ENCODE results near the gene ABHD1. TPM values are rescaled to one million over a fixed set of nuclear protein-coding genes. Genes with fewer than 3 reads are reported as not detected.

ABHD1 gene
- total and polyA plus RNA-seq, 2 donors (not counting 1 experiment from before 2014, with no cell fraction given) = 0.08 to 0.17 TPM

GRCh38 chr2:27099334-27099955, 24.2 kb upstream of the ABHD1 start:
- no peak overlapping the region for H3K4me3 ChIP-seq (replicated peaks in 1 of 4; ENCODE audit: control extremely low read depth in 1 of 4, insufficient read depth in 1 of 4, low read depth in 3 of 4, low read length in 4 of 4)
- no peaks in the 10 kb centered on the region for H3K36me3 ChIP-seq (ENCODE audit: control insufficient read depth, insufficient read depth, low read length)
- no peaks in the 10 kb centered on the region for H3K79me2 ChIP-seq (ENCODE audit: control insufficient read depth, insufficient read depth, low read length)
- no peak overlapping the region for H3K27ac ChIP-seq (ENCODE audit: insufficient read depth, low read length)
- H3K27me3 ChIP-seq (ENCODE audit: control insufficient read depth, insufficient read depth, low read length) = no peaks in the 10 kb centered on the region
- no peak overlapping the region for H2AFZ ChIP-seq (ENCODE audit: low read length)
- DNase-seq (ENCODE audit: low read depth in 2 of 2) = no peak
- no peak for TF ChIP-seq CTCF (conservative IDR thresholded peaks at IDR 0.05 in 1 of 2, IDR thresholded peaks at IDR 0.05 in 1 of 2; ENCODE audit: low read depth in 1 of 2, low read length in 2 of 2)
- TF ChIP-seq EZH2 (IDR thresholded peaks at IDR 0.05; ENCODE audit: low read length, missing control alignments) = no peak
- H4K20me1 ChIP-seq (ENCODE audit: control insufficient read depth, extremely low read depth, insufficient read depth, low read length) = no peaks in the 10 kb centered on the region
- H3K4me1 ChIP-seq (ENCODE audit: control insufficient read depth, extremely low read depth, insufficient read depth, low read length) = no peaks in the 10 kb centered on the region
- H3K9ac ChIP-seq (ENCODE audit: insufficient read depth, low read length) = no peak overlapping the region
- no peaks in the 10 kb centered on the region for H3K9me3 ChIP-seq (ENCODE audit: control insufficient read depth, insufficient read depth, low read depth, low read length)
- H3K4me2 ChIP-seq (ENCODE audit: extremely low read depth, insufficient read depth, low read length) = no peak overlapping the region

- Histone ChIP-seq H3K27ac (ENCODE audit: insufficient read depth, low read length) (no peak overlapping the region), H3K4me2 (ENCODE audit: extremely low read depth, insufficient read depth, low read length) (no peak overlapping the region), H3K4me3 (replicated peaks in 1 of 4; ENCODE audit: control extremely low read depth in 1 of 4, insufficient read depth in 1 of 4, low read depth in 3 of 4, low read length in 4 of 4) (no peak overlapping the region), H2AFZ (ENCODE audit: low read length) (no peak overlapping the region), H3K36me3 (ENCODE audit: control insufficient read depth, insufficient read depth, low read length) (no peaks in the 10 kb centered on the region), H3K27me3 (ENCODE audit: control insufficient read depth, insufficient read depth, low read length) (peaks cover 2% of the 10 kb centered on the region), H3K79me2 (ENCODE audit: control insufficient read depth, insufficient read depth, low read length) (no peaks in the 10 kb centered on the region), H3K9me3 (ENCODE audit: control insufficient read depth, insufficient read depth, low read depth, low read length) (no peaks in the 10 kb centered on the region), H4K20me1 (ENCODE audit: control insufficient read depth, extremely low read depth, insufficient read depth, low read length) (no peaks in the 10 kb centered on the region), H3K9ac (ENCODE audit: insufficient read depth, low read length) (no peak overlapping the region), H3K4me1 (ENCODE audit: control insufficient read depth, extremely low read depth, insufficient read depth, low read length) (no peaks in the 10 kb centered on the region)
- TF ChIP-seq CTCF (conservative IDR thresholded peaks at IDR 0.05 in 1 of 2, IDR thresholded peaks at IDR 0.05 in 1 of 2; ENCODE audit: low read depth in 1 of 2, low read length in 2 of 2) (no peak), EZH2 (IDR thresholded peaks at IDR 0.05; ENCODE audit: low read length, missing control alignments) (no peak)
- DNase-seq (ENCODE audit: low read depth in 2 of 2) = no peak
These were observed 23.6 kb upstream of the ABHD1 start for GRCh38 chr2:27100036-27100435.

DNA sequence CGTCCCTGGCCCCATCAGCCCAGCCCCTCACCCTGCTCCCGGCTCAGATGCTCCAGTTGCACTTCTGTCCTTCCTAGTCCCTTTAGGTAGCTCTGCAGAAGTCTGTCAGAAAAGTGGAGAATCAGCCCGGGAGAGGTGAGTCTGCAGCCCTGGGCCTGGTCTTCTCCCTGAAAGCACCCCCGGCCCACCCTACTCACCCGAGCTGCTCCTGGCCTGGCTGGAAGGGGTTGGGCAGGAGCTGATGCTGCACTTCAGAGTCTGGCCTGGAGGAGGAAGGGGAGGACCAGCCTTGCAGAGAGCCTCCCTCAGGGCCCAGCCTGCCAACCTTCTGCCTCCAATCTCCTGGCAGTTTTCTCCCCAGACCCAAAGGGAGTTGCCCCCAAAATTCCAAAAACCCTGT, 21.3 kb upstream of the ABHD1 start:
- H3K9ac ChIP-seq (ENCODE audit: insufficient read depth, low read length) = no peak overlapping the region
- no peak overlapping the region for H2AFZ ChIP-seq (ENCODE audit: low read length)
- no peaks in the 10 kb centered on the region for H3K79me2 ChIP-seq (ENCODE audit: control insufficient read depth, insufficient read depth, low read length)
- no peak overlapping the region for H3K4me3 ChIP-seq (replicated peaks in 1 of 4; ENCODE audit: control extremely low read depth in 1 of 4, insufficient read depth in 1 of 4, low read depth in 3 of 4, low read length in 4 of 4)
- no peaks in the 10 kb centered on the region for H4K20me1 ChIP-seq (ENCODE audit: control insufficient read depth, extremely low read depth, insufficient read depth, low read length)
- H3K4me1 ChIP-seq (ENCODE audit: control insufficient read depth, extremely low read depth, insufficient read depth, low read length) = no peaks in the 10 kb centered on the region
- H3K27me3 ChIP-seq (ENCODE audit: control insufficient read depth, insufficient read depth, low read length) = peaks cover 4% of the 10 kb centered on the region
- TF ChIP-seq CTCF (conservative IDR thresholded peaks at IDR 0.05 in 1 of 2, IDR thresholded peaks at IDR 0.05 in 1 of 2; ENCODE audit: low read depth in 1 of 2, low read length in 2 of 2) = no peak
- TF ChIP-seq EZH2 (IDR thresholded peaks at IDR 0.05; ENCODE audit: low read length, missing control alignments) = no peak
- no peaks in the 10 kb centered on the region for H3K9me3 ChIP-seq (ENCODE audit: control insufficient read depth, insufficient read depth, low read depth, low read length)
- H3K36me3 ChIP-seq (ENCODE audit: control insufficient read depth, insufficient read depth, low read length) = no peaks in the 10 kb centered on the region
- H3K4me2 ChIP-seq (ENCODE audit: extremely low read depth, insufficient read depth, low read length) = no peak overlapping the region
- no peak for DNase-seq (ENCODE audit: low read depth in 2 of 2)
- no peak overlapping the region for H3K27ac ChIP-seq (ENCODE audit: insufficient read depth, low read length)
